ENCODE data around the gene CHCHD5.

The CHCHD5 gene

DNA sequence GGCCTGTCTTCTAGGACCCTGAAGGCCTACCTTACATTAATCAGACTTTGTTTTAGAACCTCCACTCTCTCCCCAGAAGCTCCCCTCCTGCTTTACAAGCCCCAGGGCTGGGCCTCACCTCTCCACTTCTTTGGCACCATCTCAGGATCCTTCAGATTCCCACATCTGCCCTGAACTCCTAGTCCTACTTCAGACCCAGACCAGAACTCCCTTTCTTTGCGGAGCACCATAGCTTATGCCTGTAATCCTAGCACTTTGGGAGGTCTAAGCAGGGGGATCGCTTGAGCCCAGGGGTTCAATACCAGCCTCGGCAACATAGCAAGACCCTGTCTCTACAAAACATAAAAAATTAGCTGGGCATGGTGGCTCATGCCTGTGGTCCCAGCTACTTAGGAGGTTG is 991 bp downstream of the CHCHD5 start:
- Histone ChIP-seq H3K27ac (no peak overlapping the region), H3K4me3 (ENCODE audit: low read depth, low read length) (peak overlapping the region; percentile 90), H3K9ac (no peak overlapping the region)

DNA sequence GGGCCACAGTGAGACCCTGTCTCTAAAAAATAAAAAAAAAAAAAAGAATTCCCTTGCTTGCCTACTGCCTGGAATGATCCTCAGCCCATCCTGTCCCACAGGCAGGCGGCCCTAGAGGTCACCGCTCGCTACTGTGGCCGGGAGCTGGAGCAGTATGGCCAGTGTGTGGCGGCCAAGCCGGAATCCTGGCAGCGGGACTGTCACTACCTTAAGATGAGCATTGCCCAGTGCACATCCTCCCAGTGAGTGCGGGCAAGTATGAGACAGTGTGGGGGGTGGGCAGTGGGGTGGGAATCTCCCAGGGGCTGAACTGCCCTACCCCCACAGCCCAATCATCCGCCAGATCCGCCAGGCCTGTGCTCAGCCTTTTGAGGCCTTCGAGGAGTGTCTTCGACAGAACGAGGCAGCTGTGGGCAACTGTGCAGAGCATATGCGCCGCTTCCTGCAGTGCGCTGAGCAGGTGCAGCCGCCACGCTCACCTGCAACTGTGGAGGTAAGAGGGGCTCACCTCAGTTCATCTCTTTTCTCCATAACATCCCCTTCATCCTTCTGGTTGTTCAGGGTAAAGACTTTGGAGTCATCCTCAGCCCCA is 1.6 kb downstream of the CHCHD5 start:
- Histone ChIP-seq H3K4me1 (peaks cover 9% of the 10 kb centered on the region), H3K36me3 (ENCODE audit: control insufficient read depth, insufficient read depth, low read length) (no peaks in the 10 kb centered on the region), H3K4me3 (ENCODE audit: low read depth, low read length) (no peak overlapping the region), H3K4me2 (ENCODE audit: low read length) (no peak overlapping the region), H3K79me2 (peaks cover 2% of the 10 kb centered on the region), H3K9ac (no peak overlapping the region), H2AFZ (no peak overlapping the region), H3K9me3 (ENCODE audit: control insufficient read depth, low read length) (no peaks in the 10 kb centered on the region), H3K27ac (no peak overlapping the region), H3K27me3 (ENCODE audit: control insufficient read depth, insufficient read depth, low read length) (no peaks in the 10 kb centered on the region)
- TF ChIP-seq CTCF (IDR thresholded peaks at IDR 0.05), result no peak

More for the DNA sequence above, 991 bp downstream of the CHCHD5 start:
- no peak for TF ChIP-seq CTCF (IDR thresholded peaks at IDR 0.05)
- peaks cover 7% of the 10 kb centered on the region for H3K4me1 ChIP-seq
- no peaks in the 10 kb centered on the region for H3K27me3 ChIP-seq (ENCODE audit: control insufficient read depth, insufficient read depth, low read length)
- peak overlapping the region; percentile 75 for H3K4me2 ChIP-seq (ENCODE audit: low read length)
- no peaks in the 10 kb centered on the region for H3K9me3 ChIP-seq (ENCODE audit: control insufficient read depth, low read length)
- H3K36me3 ChIP-seq (ENCODE audit: control insufficient read depth, insufficient read depth, low read length), result no peaks in the 10 kb centered on the region
- H3K79me2 ChIP-seq, result peaks cover 2% of the 10 kb centered on the region
- peak overlapping the region; percentile 100 for H2AFZ ChIP-seq

DNA sequence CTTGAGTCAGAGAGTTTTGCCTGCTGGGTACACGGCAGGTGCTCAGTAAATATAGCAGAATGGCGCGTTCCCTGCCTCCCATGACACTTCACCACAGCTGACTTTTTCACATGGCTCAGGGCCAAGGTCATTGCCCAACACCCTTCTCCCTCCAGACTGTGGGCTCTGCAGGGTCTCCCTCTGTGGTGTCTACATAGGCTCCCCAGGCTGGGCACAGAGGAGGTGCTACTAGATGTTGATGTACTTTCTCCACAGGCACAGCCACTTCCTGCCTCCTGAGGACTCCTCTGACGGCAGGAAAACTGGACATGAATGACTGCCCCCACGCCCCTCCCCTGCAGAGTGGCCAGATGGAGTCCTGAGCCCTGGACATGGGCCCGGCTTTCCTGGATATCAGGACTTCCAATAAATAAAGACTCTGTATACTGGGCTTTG is 4.2 kb downstream of the CHCHD5 start:
- no peak overlapping the region for H3K4me3 ChIP-seq (ENCODE audit: low read depth, low read length)
- peaks cover 18% of the 10 kb centered on the region for H3K4me1 ChIP-seq
- H3K9ac ChIP-seq, result no peak overlapping the region
- TF ChIP-seq CTCF (IDR thresholded peaks at IDR 0.05), result no peak
- no peaks in the 10 kb centered on the region for H3K27me3 ChIP-seq (ENCODE audit: control insufficient read depth, insufficient read depth, low read length)
- peaks cover 2% of the 10 kb centered on the region for H3K79me2 ChIP-seq
- no peaks in the 10 kb centered on the region for H3K36me3 ChIP-seq (ENCODE audit: control insufficient read depth, insufficient read depth, low read length)
- no peak overlapping the region for H3K4me2 ChIP-seq (ENCODE audit: low read length)
- H3K9me3 ChIP-seq (ENCODE audit: control insufficient read depth, low read length), result no peaks in the 10 kb centered on the region
- H3K27ac ChIP-seq, result no peak overlapping the region
- no peak overlapping the region for H2AFZ ChIP-seq

DNA sequence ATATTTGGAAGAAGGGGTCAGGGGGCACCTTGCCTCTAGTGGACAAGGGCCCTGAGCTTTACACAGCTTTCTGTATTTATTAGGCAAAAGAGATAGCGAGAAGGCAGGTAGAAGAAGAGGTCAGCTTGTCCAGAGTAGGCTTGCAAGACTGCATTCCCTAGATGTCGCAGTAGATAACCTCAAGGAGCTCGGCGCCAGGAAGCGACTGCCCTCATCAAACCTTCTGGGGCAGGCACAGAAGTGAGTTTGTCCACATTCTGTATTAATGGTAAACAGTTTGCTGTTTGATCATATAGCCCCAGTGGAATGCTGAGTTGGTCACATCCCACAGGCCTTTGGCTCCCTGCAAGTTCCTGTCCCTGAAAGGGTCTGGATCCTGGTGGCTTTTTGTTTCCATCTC is 7.0 kb downstream of the CHCHD5 start:
- H3K4me3 ChIP-seq (ENCODE audit: low read depth, low read length), result no peak overlapping the region
- H3K79me2 ChIP-seq, result no peaks in the 10 kb centered on the region
- H3K27ac ChIP-seq, result peak overlapping the region; percentile 33
- no peaks in the 10 kb centered on the region for H3K27me3 ChIP-seq (ENCODE audit: control insufficient read depth, insufficient read depth, low read length)
- peak overlapping the region; percentile 55 for H2AFZ ChIP-seq
- no peak for TF ChIP-seq CTCF (IDR thresholded peaks at IDR 0.05)
- H3K9ac ChIP-seq, result no peak overlapping the region
- H3K9me3 ChIP-seq (ENCODE audit: control insufficient read depth, low read length), result no peaks in the 10 kb centered on the region
- H3K4me2 ChIP-seq (ENCODE audit: low read length), result no peak overlapping the region
- H3K36me3 ChIP-seq (ENCODE audit: control insufficient read depth, insufficient read depth, low read length), result no peaks in the 10 kb centered on the region
- H3K4me1 ChIP-seq, result peaks cover 11% of the 10 kb centered on the region

GRCh38 chr2:112593736-112594135 is 9.3 kb downstream of the CHCHD5 start:
- Histone ChIP-seq H3K36me3 (ENCODE audit: control insufficient read depth, insufficient read depth, low read length) (no peaks in the 10 kb centered on the region), H3K4me3 (ENCODE audit: low read depth, low read length) (no peak overlapping the region), H3K27me3 (ENCODE audit: control insufficient read depth, insufficient read depth, low read length) (no peaks in the 10 kb centered on the region), H3K4me2 (ENCODE audit: low read length) (no peak overlapping the region), H3K27ac (no peak overlapping the region), H3K79me2 (no peaks in the 10 kb centered on the region), H2AFZ (no peak overlapping the region), H3K9me3 (ENCODE audit: control insufficient read depth, low read length) (no peaks in the 10 kb centered on the region), H3K4me1 (peaks cover 11% of the 10 kb centered on the region), H3K9ac (no peak overlapping the region)
- TF ChIP-seq CTCF (IDR thresholded peaks at IDR 0.05), result no peak

Measured in parathyroid adenoma (tissue), 2 donors.